HEK293 (cell line): ENCODE results near the gene PDE4D.
A peak's percentile ranks its signal among the peaks of the same experiment; 100 is the strongest.

Experiments used
- CTCF ChIA-PET: fragments of 350-600 bp; formaldehyde crosslinking; extraction: SDS; loops from one replicate; lab custom pipeline; 2021; ENCODE audit warnings: antibody characterized with exemption; lab: Yijun Ruan, JAX
- POLR2A ChIA-PET: fragments of 300-600 bp; formaldehyde crosslinking; extraction: SDS; loops from one replicate; lab custom pipeline; 2020; ENCODE audit warnings: antibody characterized with exemption, inconsistent platforms; lab: Yijun Ruan, JAX
- H3K27ac ChIP-seq: fragments of 200-500 bp; sonication (Bioruptor generic); 2 replicates; pipeline ENCODE4 v1.5.1; 2014; ENCODE audit warnings: low read depth, low read length, control low read depth, inconsistent platforms; ENCODE audit errors: extremely low read depth
- H3K36me3 ChIP-seq, 2 experiments: fragments of 200-500 bp in 1 of 2; sonication (Bioruptor generic) in 1 of 2; 1 replicate in 1 of 2; 2 replicates in 1 of 2; pipeline ENCODE4 v1.5.1; 2014 to 2017; ENCODE audit warnings: inconsistent platforms in 2 of 2, low read length in 2 of 2; ENCODE audit not compliant: control insufficient read depth in 2 of 2, insufficient read depth in 1 of 2
- H3K4me1 ChIP-seq: fragments of 200-500 bp; sonication (Bioruptor generic); 2 replicates; pipeline ENCODE4 v1.5.1; 2014; ENCODE audit warnings: mild to moderate bottlenecking, low read length, inconsistent platforms; ENCODE audit not compliant: control insufficient read depth, insufficient read depth
- H3K4me3 ChIP-seq: 2 replicates; pipeline ENCODE4 v1.5.1; 2011; ENCODE audit warnings: low read depth, mild to moderate bottlenecking, control low read depth, low read length, moderate library complexity
- H3K9me3 ChIP-seq: fragments of 200-500 bp; sonication (Bioruptor generic); 2 replicates; pipeline ENCODE4 v1.5.1; 2014; ENCODE audit warnings: low read depth, low read length, inconsistent platforms; ENCODE audit not compliant: control insufficient read depth, insufficient read depth
- BCL11A ChIP-seq: fragments of 450-650 bp; formaldehyde crosslinking; IDR thresholded peaks from 2 replicates; pipeline ENCODE4 v1.5.1; 2016; ENCODE audit warnings: low read depth, missing biosample characterization, missing genetic modification characterization
- EGR2 ChIP-seq: fragments of 450-650 bp; formaldehyde crosslinking; IDR thresholded peaks from 2 replicates; pipeline ENCODE4 v1.5.1; 2016; ENCODE audit warnings: low read depth, missing biosample characterization, missing genetic modification characterization
- FEZF1 ChIP-seq: fragments of 450-650 bp; formaldehyde crosslinking; IDR thresholded peaks from 2 replicates; pipeline ENCODE4 v1.5.1; 2016; ENCODE audit warnings: missing biosample characterization, missing genetic modification characterization
- IKZF3 ChIP-seq: fragments of 450-650 bp; IDR thresholded peaks from 2 replicates; pipeline ENCODE4 v1.5.0; 2018; ENCODE audit warnings: missing biosample characterization, mild to moderate bottlenecking, missing genetic modification characterization, moderate library complexity
- KLF9 ChIP-seq: fragments of 450-650 bp; formaldehyde crosslinking; IDR thresholded peaks from 2 replicates; pipeline ENCODE4 v1.5.1; 2016; ENCODE audit warnings: missing biosample characterization, missing genetic modification characterization, low read depth
- OSR2 ChIP-seq: fragments of 450-650 bp; formaldehyde crosslinking; IDR thresholded peaks from 2 replicates; pipeline ENCODE4 v1.5.1; 2016; ENCODE audit warnings: missing biosample characterization, missing genetic modification characterization
- SP3 ChIP-seq: fragments of 450-650 bp; formaldehyde crosslinking; IDR thresholded peaks from 2 replicates; pipeline ENCODE4 v1.5.1; 2016; ENCODE audit warnings: missing biosample characterization, missing genetic modification characterization
- ZEB2 ChIP-seq: fragments of 450-650 bp; formaldehyde crosslinking; IDR thresholded peaks from 2 replicates; pipeline ENCODE4 v1.5.1; 2016; ENCODE audit warnings: missing biosample characterization, missing genetic modification characterization
- ZNF132 ChIP-seq: fragments of 450-650 bp; formaldehyde crosslinking; IDR thresholded peaks from 2 replicates; pipeline ENCODE4 v1.5.1; 2017; ENCODE audit warnings: missing biosample characterization, missing genetic modification characterization, borderline replicate concordance
- ZNF155 ChIP-seq: fragments of 450-650 bp; formaldehyde crosslinking; IDR thresholded peaks from 2 replicates; pipeline ENCODE4 v1.5.1; 2016; ENCODE audit warnings: missing biosample characterization, missing genetic modification characterization
- ZNF221 ChIP-seq: fragments of 450-650 bp; formaldehyde crosslinking; IDR thresholded peaks from 2 replicates; pipeline ENCODE4 v1.5.1; 2017; ENCODE audit warnings: missing biosample characterization, missing genetic modification characterization, borderline replicate concordance
- ZNF24 ChIP-seq: fragments of 450-650 bp; formaldehyde crosslinking; IDR thresholded peaks from 2 replicates; pipeline ENCODE4 v1.5.1; 2016; ENCODE audit warnings: missing biosample characterization, missing genetic modification characterization
- ZNF350 ChIP-seq: fragments of 450-650 bp; formaldehyde crosslinking; IDR thresholded peaks from 2 replicates; pipeline ENCODE4 v1.5.0; 2017; ENCODE audit warnings: missing biosample characterization, mild to moderate bottlenecking, missing genetic modification characterization
- ZNF366 ChIP-seq: fragments of 450-650 bp; formaldehyde crosslinking; conservative IDR thresholded peaks from 2 replicates; pipeline ENCODE4 v1.5.1; 2016; ENCODE audit warnings: missing biosample characterization, missing genetic modification characterization
- ZNF426 ChIP-seq: fragments of 450-650 bp; formaldehyde crosslinking; IDR thresholded peaks from 2 replicates; pipeline ENCODE4 v1.5.1; 2017; ENCODE audit warnings: missing biosample characterization, missing genetic modification characterization, mild to moderate bottlenecking, inconsistent platforms, moderate library complexity
- ZNF433 ChIP-seq: fragments of 450-650 bp; formaldehyde crosslinking; IDR thresholded peaks from 2 replicates; pipeline ENCODE4 v1.5.1; 2016; ENCODE audit warnings: missing biosample characterization, missing genetic modification characterization, low read depth
- ZNF548 ChIP-seq: fragments of 450-650 bp; formaldehyde crosslinking; IDR thresholded peaks from 2 replicates; pipeline ENCODE4 v1.5.1; 2016; ENCODE audit warnings: missing biosample characterization, missing genetic modification characterization
- ZNF560 ChIP-seq: fragments of 450-650 bp; formaldehyde crosslinking; IDR thresholded peaks from 2 replicates; pipeline ENCODE4 v1.5.1; 2017; ENCODE audit warnings: missing biosample characterization, missing genetic modification characterization, borderline replicate concordance
- ZNF626 ChIP-seq: fragments of 450-650 bp; sonication (Bioruptor Pico); formaldehyde crosslinking; IDR thresholded peaks from 2 replicates; pipeline ENCODE4 v1.5.1; 2018; ENCODE audit warnings: missing biosample characterization, missing genetic modification characterization, inconsistent platforms
- ZNF670 ChIP-seq: fragments of 450-650 bp; formaldehyde crosslinking; IDR thresholded peaks from 2 replicates; pipeline ENCODE4 v1.5.1; 2016; ENCODE audit warnings: missing biosample characterization, missing genetic modification characterization, low read depth
- ZNF785 ChIP-seq: fragments of 450-650 bp; formaldehyde crosslinking; IDR thresholded peaks from 2 replicates; pipeline ENCODE4 v1.5.1; 2016; ENCODE audit warnings: missing biosample characterization, missing genetic modification characterization
- TF ChIP-seq, protein P1 (sequence below): fragments of 450-650 bp; formaldehyde crosslinking; IDR thresholded peaks from 2 replicates; pipeline ENCODE4 v1.5.1; 2016; ENCODE audit warnings: missing biosample characterization, missing genetic modification characterization
- TF ChIP-seq, protein P2 (sequence below): fragments of 450-650 bp; formaldehyde crosslinking; IDR thresholded peaks from 2 replicates; pipeline ENCODE4 v1.5.1; 2016; ENCODE audit warnings: missing biosample characterization, missing genetic modification characterization
- TF ChIP-seq, protein P3 (sequence below): fragments of 450-650 bp; formaldehyde crosslinking; IDR thresholded peaks from 2 replicates; pipeline ENCODE4 v1.5.1; 2016; ENCODE audit warnings: missing biosample characterization, missing genetic modification characterization
- TF ChIP-seq, protein P4 (sequence below): fragments of 450-650 bp; IDR thresholded peaks from 2 replicates; pipeline ENCODE4 v1.5.1; 2018; ENCODE audit warnings: missing biosample characterization, missing genetic modification characterization
- TF ChIP-seq, protein P5 (sequence below): fragments of 450-650 bp; formaldehyde crosslinking; IDR thresholded peaks from 2 replicates; pipeline ENCODE4 v1.5.1; 2016; ENCODE audit warnings: missing biosample characterization, missing genetic modification characterization
- TF ChIP-seq, protein P6 (sequence below): fragments of 450-650 bp; formaldehyde crosslinking; IDR thresholded peaks from 2 replicates; pipeline ENCODE4 v1.5.1; 2017; ENCODE audit warnings: missing biosample characterization, missing genetic modification characterization

The PDE4D gene

DNA sequence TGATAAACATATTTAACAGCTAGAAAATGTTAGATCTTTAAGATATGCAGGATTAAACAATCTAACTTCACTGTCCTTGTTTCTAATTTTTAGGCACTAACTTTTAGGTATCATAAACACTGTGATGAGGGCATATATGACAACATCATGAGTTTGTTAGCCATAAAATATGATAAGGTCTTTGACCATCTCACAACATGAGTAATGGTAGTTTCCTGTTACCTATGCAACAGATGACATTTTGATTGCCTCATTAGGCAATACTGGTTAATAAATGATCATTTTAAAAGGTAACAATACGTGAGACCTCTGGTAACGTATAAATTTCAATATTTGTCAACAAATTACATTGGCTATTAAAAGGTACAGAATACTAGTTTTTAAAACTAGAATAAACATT, 613.5 kb downstream of the PDE4D start (continued):
- no peak for TF ChIP-seq ZNF548 (tag by site-specific recombination)
- TF ChIP-seq, protein P1, sequence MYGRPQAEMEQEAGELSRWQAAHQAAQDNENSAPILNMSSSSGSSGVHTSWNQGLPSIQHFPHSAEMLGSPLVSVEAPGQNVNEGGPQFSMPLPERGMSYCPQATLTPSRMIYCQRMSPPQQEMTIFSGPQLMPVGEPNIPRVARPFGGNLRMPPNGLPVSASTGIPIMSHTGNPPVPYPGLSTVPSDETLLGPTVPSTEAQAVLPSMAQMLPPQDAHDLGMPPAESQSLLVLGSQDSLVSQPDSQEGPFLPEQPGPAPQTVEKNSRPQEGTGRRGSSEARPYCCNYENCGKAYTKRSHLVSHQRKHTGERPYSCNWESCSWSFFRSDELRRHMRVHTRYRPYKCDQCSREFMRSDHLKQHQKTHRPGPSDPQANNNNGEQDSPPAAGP (tag by site-specific recombination), result no peak
- TF ChIP-seq BCL11A (tag by site-specific recombination), result no peak
- TF ChIP-seq IKZF3, result no peak
- TF ChIP-seq ZEB2 (tag by site-specific recombination), result 0 out of 2 replicates have a peak, but pooled peaks have one; percentile 20
- TF ChIP-seq ZNF785 (tag by site-specific recombination), result no peak
- no peak for TF ChIP-seq ZNF560 (tag by site-specific recombination)
- TF ChIP-seq ZNF221 (tag by site-specific recombination), result no peak
- TF ChIP-seq ZNF132 (tag by site-specific recombination), result no peak
- no peak for TF ChIP-seq ZNF350 (tag by site-specific recombination)
- no peak for TF ChIP-seq KLF9 (tag by site-specific recombination)
- TF ChIP-seq ZNF24, result no peak
- no peak for TF ChIP-seq ZNF155 (tag by site-specific recombination)
- TF ChIP-seq, protein P2, sequence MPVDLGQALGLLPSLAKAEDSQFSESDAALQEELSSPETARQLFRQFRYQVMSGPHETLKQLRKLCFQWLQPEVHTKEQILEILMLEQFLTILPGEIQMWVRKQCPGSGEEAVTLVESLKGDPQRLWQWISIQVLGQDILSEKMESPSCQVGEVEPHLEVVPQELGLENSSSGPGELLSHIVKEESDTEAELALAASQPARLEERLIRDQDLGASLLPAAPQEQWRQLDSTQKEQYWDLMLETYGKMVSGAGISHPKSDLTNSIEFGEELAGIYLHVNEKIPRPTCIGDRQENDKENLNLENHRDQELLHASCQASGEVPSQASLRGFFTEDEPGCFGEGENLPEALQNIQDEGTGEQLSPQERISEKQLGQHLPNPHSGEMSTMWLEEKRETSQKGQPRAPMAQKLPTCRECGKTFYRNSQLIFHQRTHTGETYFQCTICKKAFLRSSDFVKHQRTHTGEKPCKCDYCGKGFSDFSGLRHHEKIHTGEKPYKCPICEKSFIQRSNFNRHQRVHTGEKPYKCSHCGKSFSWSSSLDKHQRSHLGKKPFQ (tag by site-specific recombination), result no peak
- TF ChIP-seq, protein P3, sequence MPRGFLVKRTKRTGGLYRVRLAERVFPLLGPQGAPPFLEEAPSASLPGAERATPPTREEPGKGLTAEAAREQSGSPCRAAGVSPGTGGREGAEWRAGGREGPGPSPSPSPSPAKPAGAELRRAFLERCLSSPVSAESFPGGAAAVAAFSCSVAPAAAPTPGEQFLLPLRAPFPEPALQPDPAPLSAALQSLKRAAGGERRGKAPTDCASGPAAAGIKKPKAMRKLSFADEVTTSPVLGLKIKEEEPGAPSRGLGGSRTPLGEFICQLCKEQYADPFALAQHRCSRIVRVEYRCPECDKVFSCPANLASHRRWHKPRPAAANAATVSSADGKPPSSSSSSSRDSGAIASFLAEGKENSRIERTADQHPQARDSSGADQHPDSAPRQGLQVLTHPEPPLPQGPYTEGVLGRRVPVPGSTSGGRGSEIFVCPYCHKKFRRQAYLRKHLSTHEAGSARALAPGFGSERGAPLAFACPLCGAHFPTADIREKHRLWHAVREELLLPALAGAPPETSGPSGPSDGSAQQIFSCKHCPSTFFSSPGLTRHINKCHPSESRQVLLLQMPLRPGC (tag by site-specific recombination), result no peak
- no peak for TF ChIP-seq ZNF626 (tag by site-specific recombination)
- 0 out of 2 replicates have a peak, but pooled peaks have one; percentile 11 for TF ChIP-seq SP3 (tag by site-specific recombination)
- TF ChIP-seq, protein P4, sequence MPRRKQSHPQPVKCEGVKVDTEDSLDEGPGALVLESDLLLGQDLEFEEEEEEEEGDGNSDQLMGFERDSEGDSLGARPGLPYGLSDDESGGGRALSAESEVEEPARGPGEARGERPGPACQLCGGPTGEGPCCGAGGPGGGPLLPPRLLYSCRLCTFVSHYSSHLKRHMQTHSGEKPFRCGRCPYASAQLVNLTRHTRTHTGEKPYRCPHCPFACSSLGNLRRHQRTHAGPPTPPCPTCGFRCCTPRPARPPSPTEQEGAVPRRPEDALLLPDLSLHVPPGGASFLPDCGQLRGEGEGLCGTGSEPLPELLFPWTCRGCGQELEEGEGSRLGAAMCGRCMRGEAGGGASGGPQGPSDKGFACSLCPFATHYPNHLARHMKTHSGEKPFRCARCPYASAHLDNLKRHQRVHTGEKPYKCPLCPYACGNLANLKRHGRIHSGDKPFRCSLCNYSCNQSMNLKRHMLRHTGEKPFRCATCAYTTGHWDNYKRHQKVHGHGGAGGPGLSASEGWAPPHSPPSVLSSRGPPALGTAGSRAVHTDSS, result no peak
- TF ChIP-seq ZNF433 (tag by site-specific recombination), result no peak

DNA sequence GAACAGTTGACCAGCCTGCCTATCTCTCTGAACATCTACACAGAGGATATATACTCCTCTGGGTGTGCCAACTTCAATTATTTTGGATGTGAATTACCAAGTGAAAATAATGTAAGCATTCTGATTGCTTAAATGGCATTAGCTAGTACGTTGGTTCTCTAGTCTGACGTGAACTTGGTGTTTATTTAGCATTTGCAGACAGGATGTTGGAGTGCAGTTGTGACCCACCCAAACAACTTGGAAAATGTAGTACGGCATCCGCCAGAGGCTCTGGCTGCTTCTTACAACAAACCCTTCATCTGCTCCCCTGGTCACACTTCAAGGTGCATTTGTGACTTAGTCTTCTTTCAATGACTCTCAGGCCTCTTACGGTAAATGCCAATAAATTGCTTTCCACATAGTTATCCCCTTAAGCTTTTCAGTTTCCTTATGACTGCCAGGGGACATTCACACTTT, 616.6 kb downstream of the PDE4D start:
- POLR2A ChIA-PET, result interaction anchor here (2.1 to 2.7 kb wide), 2 partner anchors 12 to 19 kb away, joined by 6 to 9 read pairs; no protein-coding TSS in a partner anchor
- Histone ChIP-seq H3K27ac (peak overlapping the region; percentile 94), H3K4me1 (peaks cover 20% of the 10 kb centered on the region), H3K4me3 (no peak overlapping the region), H3K36me3 (no peaks in the 10 kb centered on the region), H3K9me3 (no peaks in the 10 kb centered on the region)
- CTCF ChIA-PET, result interaction anchor here (0.6 to 1.3 kb wide), 7 partner anchors 11 to 396 kb away, joined by 3 to 4 read pairs (median 3); no protein-coding TSS in a partner anchor
- TF ChIP-seq ZNF366, result peak; percentile 20; the same call in 1 of the 2 replicates
- TF ChIP-seq, protein P5, sequence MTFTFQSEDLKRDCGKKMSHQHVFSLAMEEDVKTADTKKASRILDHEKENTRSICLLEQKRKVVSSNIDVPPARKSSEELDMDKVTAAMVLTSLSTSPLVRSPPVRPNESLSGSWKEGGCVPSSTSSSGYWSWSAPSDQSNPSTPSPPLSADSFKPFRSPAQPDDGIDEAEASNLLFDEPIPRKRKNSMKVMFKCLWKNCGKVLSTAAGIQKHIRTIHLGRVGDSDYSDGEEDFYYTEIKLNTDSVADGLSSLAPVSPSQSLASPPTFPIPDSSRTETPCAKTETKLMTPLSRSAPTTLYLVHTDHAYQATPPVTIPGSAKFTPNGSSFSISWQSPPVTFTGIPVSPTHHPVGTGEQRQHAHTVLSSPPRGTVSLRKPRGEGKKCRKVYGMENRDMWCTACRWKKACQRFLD (tag by site-specific recombination), result no peak
- TF ChIP-seq, protein P1 (tag by site-specific recombination), result peak; percentile 70; the same call in 1 of the 2 replicates
- no peak for TF ChIP-seq EGR2 (tag by site-specific recombination)
- TF ChIP-seq ZNF670 (tag by site-specific recombination), result no peak
- TF ChIP-seq OSR2 (tag by site-specific recombination), result peak; percentile 49; the same call in 1 of the 2 replicates
- TF ChIP-seq, protein P6, sequence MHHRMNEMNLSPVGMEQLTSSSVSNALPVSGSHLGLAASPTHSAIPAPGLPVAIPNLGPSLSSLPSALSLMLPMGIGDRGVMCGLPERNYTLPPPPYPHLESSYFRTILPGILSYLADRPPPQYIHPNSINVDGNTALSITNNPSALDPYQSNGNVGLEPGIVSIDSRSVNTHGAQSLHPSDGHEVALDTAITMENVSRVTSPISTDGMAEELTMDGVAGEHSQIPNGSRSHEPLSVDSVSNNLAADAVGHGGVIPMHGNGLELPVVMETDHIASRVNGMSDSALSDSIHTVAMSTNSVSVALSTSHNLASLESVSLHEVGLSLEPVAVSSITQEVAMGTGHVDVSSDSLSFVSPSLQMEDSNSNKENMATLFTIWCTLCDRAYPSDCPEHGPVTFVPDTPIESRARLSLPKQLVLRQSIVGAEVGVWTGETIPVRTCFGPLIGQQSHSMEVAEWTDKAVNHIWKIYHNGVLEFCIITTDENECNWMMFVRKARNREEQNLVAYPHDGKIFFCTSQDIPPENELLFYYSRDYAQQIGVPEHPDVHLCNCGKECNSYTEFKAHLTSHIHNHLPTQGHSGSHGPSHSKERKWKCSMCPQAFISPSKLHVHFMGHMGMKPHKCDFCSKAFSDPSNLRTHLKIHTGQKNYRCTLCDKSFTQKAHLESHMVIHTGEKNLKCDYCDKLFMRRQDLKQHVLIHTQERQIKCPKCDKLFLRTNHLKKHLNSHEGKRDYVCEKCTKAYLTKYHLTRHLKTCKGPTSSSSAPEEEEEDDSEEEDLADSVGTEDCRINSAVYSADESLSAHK (tag by site-specific recombination), result no peak
- no peak for TF ChIP-seq FEZF1 (tag by site-specific recombination)
- no peak for TF ChIP-seq ZNF426 (tag by site-specific recombination)
